ENCODE results near the gene TMEM44.
"Not testable (repeated sequence)": the region's sequence is repeated elsewhere in the genome, so short reads cannot be mapped to it uniquely, and the experiment has no call there.

The TMEM44 gene

GRCh38 chr3:194556086-194557056, 76.8 kb downstream of the TMEM44 start:
- DNase-seq (ENCODE audit: low read depth in 2 of 2, low spot score in 1 of 2), result no peak

GRCh38 chr3:194555175-194556062, 77.8 kb downstream of the TMEM44 start:
- DNase-seq (ENCODE audit: low read depth in 2 of 2, low spot score in 1 of 2), result no peak

GRCh38 chr3:194554473-194555123, 78.6 kb downstream of the TMEM44 start:
- no peak for DNase-seq (ENCODE audit: low read depth in 2 of 2, low spot score in 1 of 2)

GRCh38 chr3:194552327-194552949, 80.8 kb downstream of the TMEM44 start:
- no peak for DNase-seq (ENCODE audit: low read depth in 2 of 2, low spot score in 1 of 2)

GRCh38 chr3:194549853-194550252, 83.4 kb downstream of the TMEM44 start:
- DNase-seq (ENCODE audit: low read depth in 2 of 2, low spot score in 1 of 2), result no peak

GRCh38 chr3:194548346-194549321, 84.6 kb downstream of the TMEM44 start:
- no peak for DNase-seq (ENCODE audit: low read depth in 2 of 2, low spot score in 1 of 2)

GRCh38 chr3:194547042-194547441, 86.2 kb downstream of the TMEM44 start:
- DNase-seq (ENCODE audit: low read depth in 2 of 2, low spot score in 1 of 2), result no peak

- DNase-seq (ENCODE audit: low read depth in 2 of 2, low spot score in 1 of 2), result not testable (repeated sequence)
Measured at GRCh38 chr3:194545538-194545937, 87.7 kb downstream of the TMEM44 start.

- no peak for DNase-seq (ENCODE audit: low read depth in 2 of 2, low spot score in 1 of 2)
Measured at GRCh38 chr3:194543550-194543949, 89.7 kb downstream of the TMEM44 start.

GRCh38 chr3:194541483-194541882, 91.7 kb downstream of the TMEM44 start:
- DNase-seq (ENCODE audit: low read depth in 2 of 2, low spot score in 1 of 2), result no peak

GRCh38 chr3:194540274-194540905, 92.8 kb downstream of the TMEM44 start:
- no peak for DNase-seq (ENCODE audit: low read depth in 2 of 2, low spot score in 1 of 2)

GRCh38 chr3:194539498-194539897, 93.7 kb downstream of the TMEM44 start:
- no peak for DNase-seq (ENCODE audit: low read depth in 2 of 2, low spot score in 1 of 2)

- DNase-seq (ENCODE audit: low read depth in 2 of 2, low spot score in 1 of 2), result no peak
Measured at GRCh38 chr3:194537732-194538247, 95.4 kb downstream of the TMEM44 start.
